Endothelial cell of umbilical vein (primary cell): ENCODE data around the gene FBN2. TPM values are rescaled to one million over a fixed set of nuclear protein-coding genes. Genes with fewer than 3 reads are reported as not detected.

Experiments
- BruUV-seq: library from RNA; stranded (reverse); fragments of 400-500 nt; replicated peaks from 2 replicates; lab custom pipeline; 2021; lab: Mats Ljungman, UMichigan
- CTCF ChIA-PET: fragments of 300-600, 350-600 bp; sonication (Branson Sonifier 250); formaldehyde crosslinking; loops from one replicate; lab custom pipeline; 2021; ENCODE audit warnings: antibody characterized with exemption, inconsistent platforms; lab: Charles Lee
- POLR2A ChIA-PET: fragments of 300-600, 350-600 bp; sonication (Branson Sonifier 250); formaldehyde crosslinking; loops from one replicate; lab custom pipeline; 2021; ENCODE audit warnings: antibody characterized with exemption, inconsistent platforms; lab: Charles Lee
- DNase-seq: peaks from one replicate; pipeline ENCODE4 v3.0.0-alpha.2; 2011; ENCODE audit warnings: low read depth, low spot score
- FAIRE-seq: peaks from 2 replicates; lab custom pipeline; 2011; peaks lifted over from hg19 to GRCh38; lab: Jason Lieb, UNC
- H2AFZ ChIP-seq: 2 replicates; pipeline ENCODE4 v1.6.0; 2012; ENCODE audit warnings: low read depth, low read length, control low read depth, inconsistent platforms
- H3K27ac ChIP-seq: 2 replicates; pipeline ENCODE4 v1.5.1; 2011; ENCODE audit warnings: low read depth, mild to moderate bottlenecking, control low read depth, low read length, moderate library complexity; ENCODE audit not compliant: insufficient read depth
- H3K27me3 ChIP-seq, 2 experiments: 2 replicates each; pipeline versions ENCODE4 v1.6.0 to v1.6.1; 2011; ENCODE audit warnings: low read length in 2 of 2, mixed read lengths in 1 of 2; ENCODE audit not compliant: control insufficient read depth in 2 of 2, insufficient read depth in 2 of 2
- H3K36me3 ChIP-seq, 2 experiments: 2 replicates in 1 of 2; 3 replicates in 1 of 2; pipeline ENCODE4 v1.5.1; 2011; ENCODE audit warnings: low read length in 2 of 2, mild to moderate bottlenecking in 1 of 2, moderate library complexity in 1 of 2; ENCODE audit not compliant: control insufficient read depth in 2 of 2, insufficient read depth in 2 of 2; ENCODE audit errors: extremely low read depth in 1 of 2
- H3K4me1 ChIP-seq: 3 replicates; pipeline ENCODE4 v1.5.1; 2011; ENCODE audit warnings: mild to moderate bottlenecking, low read length; ENCODE audit not compliant: control insufficient read depth, insufficient read depth; ENCODE audit errors: extremely low read depth
- H3K4me2 ChIP-seq: 2 replicates; pipeline ENCODE4 v1.6.1; 2011; ENCODE audit warnings: low read length, control low read depth, mixed read lengths; ENCODE audit not compliant: insufficient read depth
- H3K4me3 ChIP-seq, 3 experiments: fragments of 200-600 bp in 1 of 3; sonication (generic), shearing (Covaris generic) in 1 of 3; replicated peaks in 1 of 3; 2 replicates each; pipeline ENCODE4 v1.5.1; 2011 to 2016; ENCODE audit warnings: control low read depth in 3 of 3, low read length in 3 of 3, mild to moderate bottlenecking in 2 of 3, inconsistent platforms in 1 of 3, low read depth in 1 of 3, moderate library complexity in 1 of 3; ENCODE audit not compliant: insufficient read depth in 1 of 3
- H3K79me2 ChIP-seq: 2 replicates; pipeline ENCODE4 v1.6.0; 2012; ENCODE audit warnings: low read length, inconsistent platforms; ENCODE audit not compliant: control insufficient read depth, insufficient read depth
- H3K9ac ChIP-seq: replicated peaks from 2 replicates; pipeline ENCODE3; 2011; ENCODE audit warnings: low read length, control low read depth; ENCODE audit not compliant: insufficient read depth; ENCODE audit errors: extremely low read depth
- H3K9me1 ChIP-seq: replicated peaks from 3 replicates; pipeline ENCODE4 v1.6.0; 2011; ENCODE audit warnings: mild to moderate bottlenecking, low read length; ENCODE audit not compliant: control insufficient read depth, insufficient read depth; ENCODE audit errors: extremely low read depth
- H3K9me3 ChIP-seq: replicated peaks from 2 replicates; pipeline ENCODE4 v1.5.1; 2012; ENCODE audit warnings: low read length, inconsistent platforms; ENCODE audit not compliant: control insufficient read depth, insufficient read depth
- H4K20me1 ChIP-seq: replicated peaks from 2 replicates; pipeline ENCODE3; 2011; ENCODE audit warnings: mild to moderate bottlenecking, low read length; ENCODE audit not compliant: control insufficient read depth, insufficient read depth; ENCODE audit errors: extremely low read depth
- CTCF ChIP-seq, 2 donors: IDR thresholded peaks; 1 replicate in 1 of 2; 2 replicates in 1 of 2; pipeline ENCODE4 v1.5.1; 2011; ENCODE audit warnings: low read length in 2 of 2, mild to moderate bottlenecking in 2 of 2, moderate library complexity in 2 of 2, control low read depth in 1 of 2, inconsistent platforms in 1 of 2, low read depth in 1 of 2; ENCODE audit not compliant: insufficient read depth in 1 of 2; ENCODE audit errors: extremely low read depth in 1 of 2
- EZH2 ChIP-seq: IDR thresholded peaks from 2 replicates; pipeline ENCODE4 v1.6.1; 2012; ENCODE audit warnings: borderline replicate concordance, low read depth, mild to moderate bottlenecking, moderate library complexity, low read length, inconsistent platforms; ENCODE audit not compliant: severe bottlenecking
- FOS ChIP-seq: IDR thresholded peaks from 2 replicates; pipeline ENCODE4 v1.6.1; 2011; ENCODE audit warnings: mild to moderate bottlenecking, low read length, moderate library complexity, borderline replicate concordance; ENCODE audit not compliant: insufficient read depth
- GATA2 ChIP-seq: IDR thresholded peaks from 2 replicates; pipeline ENCODE4 v1.7.0; 2011; ENCODE audit warnings: low read depth, mild to moderate bottlenecking, moderate library complexity, mixed read lengths, low read length; ENCODE audit not compliant: insufficient read length, insufficient read depth
- JUN ChIP-seq: IDR thresholded peaks from 2 replicates; pipeline ENCODE4 v1.6.1; 2011; ENCODE audit warnings: borderline replicate concordance, low read depth; ENCODE audit not compliant: insufficient read length, insufficient read depth
- MAX ChIP-seq: IDR thresholded peaks from 2 replicates; pipeline ENCODE4 v1.6.1; 2011; ENCODE audit not compliant: insufficient read depth, insufficient read length
- MYC ChIP-seq: IDR thresholded peaks from one replicate; pipeline ENCODE4 v1.6.1; 2011; ENCODE audit warnings: mild to moderate bottlenecking, low read depth, low read length
- POLR2A ChIP-seq: IDR thresholded peaks from 2 replicates; pipeline ENCODE4 v1.6.1; 2012; ENCODE audit warnings: low read depth, mild to moderate bottlenecking, control low read depth, low read length
- POLR2AphosphoS5 ChIP-seq: IDR thresholded peaks from 2 replicates; pipeline ENCODE4 v1.6.1; 2012; ENCODE audit warnings: low read depth, mild to moderate bottlenecking, control low read depth, low read length, moderate library complexity; ENCODE audit not compliant: insufficient read depth
- dilution Hi-C: fragments of 300-500 bp; cut with MboI; formaldehyde crosslinking; loops from one replicate; pipeline ENCODE4 v1.15.0; 2019; ENCODE audit warnings: low sequenced_read_pairs; ENCODE audit not compliant: extremely low pct_ligation_motif_present
- intact Hi-C: fragments of 100-400 bp; cut with micrococcal nuclease; formaldehyde crosslinking; loops from one replicate; pipeline ENCODE4 v1.10.0; 2022
- polyA plus RNA-seq, 4 experiments: library from polyadenylated mRNA; depleted of rRNA in 3 of 4; stranded (reverse) in 3 of 4; unstranded in 1 of 4; fragments of >200 nt; gene quantifications; 2 replicates each; pipeline versions ENCODE4 v1.2.1 to v1.2.3, GENCODE V29; 2011 to 2012; ENCODE audit warnings: missing spikeins in 1 of 4
- total RNA-seq: library from RNA; stranded (reverse); gene quantifications from 2 replicates; pipeline ENCODE4 v1.2.3, GENCODE V29; 2021

Gene FBN2
- total and polyA plus RNA-seq, 2 donors (not counting 3 experiments of a cell fraction or from before 2014, with no cell fraction given) = 21.8 to 57.4 TPM

GRCh38 chr5:128234928-128235641 is 303.0 kb downstream of the FBN2 start:
- H2AFZ ChIP-seq = no peak overlapping the region
- no peak for DNase-seq
- no peaks in the 10 kb centered on the region for H3K9me1 ChIP-seq
- H4K20me1 ChIP-seq = no peaks in the 10 kb centered on the region
- no TSS peak for BruUV-seq
- no peak overlapping the region for H3K4me3 ChIP-seq
- dilution Hi-C loops (no loop called here), intact Hi-C loops (no loop called here)
- ChIA-PET CTCF (no interaction called here), POLR2A (no interaction called here)
- H3K27ac ChIP-seq = no peak overlapping the region
- no peak for FAIRE-seq
- no peaks in the 10 kb centered on the region for H3K79me2 ChIP-seq
- H3K27me3 ChIP-seq = peaks cover 2% of the 10 kb centered on the region in 2 experiments
- H3K9ac ChIP-seq = no peak overlapping the region
- no peak overlapping the region for H3K4me2 ChIP-seq
- TF ChIP-seq MYC (no peak), POLR2AphosphoS5 (no peak), JUN (no peak), GATA2 (no peak), FOS (no peak), POLR2A (no peak), MAX (no peak), EZH2 (no peak), CTCF (IDR thresholded peaks at IDR 0.05; ENCODE audit: extremely low read depth in 1 of 2, insufficient read depth in 1 of 2, low read depth in 1 of 2, low read length in 2 of 2) (no peak)
- H3K9me3 ChIP-seq = no peaks in the 10 kb centered on the region
- no peaks in the 10 kb centered on the region for H3K36me3 ChIP-seq
- H3K4me1 ChIP-seq = no peaks in the 10 kb centered on the region
